Measurements from ENCODE around the gene STARD5. TPM values are rescaled to one million over a fixed set of nuclear protein-coding genes. Genes with fewer than 3 reads are reported as not detected.

Gene STARD5
- total and polyA plus RNA-seq, 2 of the 4 experiments (the other 2 are of a cell fraction) = 5.0 to 22.8 TPM

GRCh38 chr15:81332326-81332725 lies 8.4 kb upstream of the STARD5 start:
- Histone ChIP-seq H4K91ac (ENCODE audit: insufficient read depth, low read depth, low read length) (no peak overlapping the region), H3K9me3 (ENCODE audit: control insufficient read depth, insufficient read depth, low read length) (no peaks in the 10 kb centered on the region), H3K4me1 (ENCODE audit: control insufficient read depth, insufficient read depth, low read length) (peaks cover 8% of the 10 kb centered on the region), H3K18ac (ENCODE audit: low read depth, low read length) (no peak overlapping the region), H3K23ac (ENCODE audit: low read depth, low read length) (no peak overlapping the region), H3K36me3 (ENCODE audit: control insufficient read depth, insufficient read depth, low read length) (no peaks in the 10 kb centered on the region), H2AK5ac (ENCODE audit: low read depth, low read length) (no peak overlapping the region), H4K20me1 (ENCODE audit: insufficient read depth, low read length) (no peaks in the 10 kb centered on the region), H3K79me1 (ENCODE audit: low read depth in 1 of 2, low read length in 2 of 2) (peaks cover 4 to 5% of the 10 kb centered on the region in 2 experiments; a peak in 3 of 4 replicates), H2BK5ac (ENCODE audit: low read depth, low read length, poor library complexity, severe bottlenecking) (no peak overlapping the region), H3K27ac (ENCODE audit: insufficient read depth, low read length) (no peak overlapping the region), H3K56ac (ENCODE audit: extremely low read depth, insufficient read depth, low read length) (no peak overlapping the region), H2BK120ac (ENCODE audit: low read depth, low read length) (no peak overlapping the region), H3K4me2 (ENCODE audit: low read depth, low read length) (no peak overlapping the region), H4K5ac (ENCODE audit: low read depth, low read length) (no peak overlapping the region), H2BK15ac (ENCODE audit: low read depth, low read length) (no peak overlapping the region), H3K9ac (ENCODE audit: low read depth, low read length) (no peak overlapping the region), H3K14ac (replicated peaks; ENCODE audit: low read depth, low read length) (no peak overlapping the region), H3K27me3 (ENCODE audit: control insufficient read depth, insufficient read depth, low read length) (no peaks in the 10 kb centered on the region), H3K9me1 (ENCODE audit: insufficient read depth, low read length) (peaks cover 10% of the 10 kb centered on the region), H3K4ac (ENCODE audit: low read depth, low read length) (no peak overlapping the region), H2AK9ac (replicated peaks; ENCODE audit: low read depth, low read length, poor library complexity) (no peak overlapping the region), H4K8ac (ENCODE audit: low read depth in 2 of 2, low read length in 2 of 2) (no peak overlapping the region), H3K4me3 (ENCODE audit: insufficient read depth, low read depth, low read length) (no peak overlapping the region), H2AFZ (replicated peaks; ENCODE audit: low read length, poor library complexity) (no peak overlapping the region), H2BK20ac (ENCODE audit: low read depth, low read length) (no peak overlapping the region)
- no peak for DNase-seq
- dilution Hi-C loops (cut with HindIII; ENCODE audit: low sequenced_read_pairs, unreplicated experiment) (no loop called here), intact Hi-C loops (cut with micrococcal nuclease) (no loop called here), in situ Hi-C loops (cut with MboI; ENCODE audit: low sequenced_read_pairs) (no loop called here)
- no TSS peak for BruUV-seq (replicated peaks)
- no peak for ATAC-seq (ENCODE audit: low read depth)
- POLR2A ChIA-PET (ENCODE audit: unreplicated experiment) = no interaction called here
- CTCF ChIA-PET = interaction anchor here (1.4 kb wide), 1 partner anchor 69 kb away, joined by 4 read pairs; no protein-coding TSS in a partner anchor
- 94% methylated on average over 6 of the region's 12 CpGs; no CpG with 5 or more reads in 1 of the 2 experiments for WGBS, 2 experiments (ENCODE audit: extremely low coverage in 2 of 2, insufficient read length in 1 of 2)
- no peak for TF ChIP-seq USF2 (IDR thresholded peaks at IDR 0.05; ENCODE audit: low read depth, low read length)
- no peak for TF ChIP-seq ELK1 (IDR thresholded peaks at IDR 0.05; ENCODE audit: borderline replicate concordance, low read depth, low read length)
- TF ChIP-seq, protein P1, sequence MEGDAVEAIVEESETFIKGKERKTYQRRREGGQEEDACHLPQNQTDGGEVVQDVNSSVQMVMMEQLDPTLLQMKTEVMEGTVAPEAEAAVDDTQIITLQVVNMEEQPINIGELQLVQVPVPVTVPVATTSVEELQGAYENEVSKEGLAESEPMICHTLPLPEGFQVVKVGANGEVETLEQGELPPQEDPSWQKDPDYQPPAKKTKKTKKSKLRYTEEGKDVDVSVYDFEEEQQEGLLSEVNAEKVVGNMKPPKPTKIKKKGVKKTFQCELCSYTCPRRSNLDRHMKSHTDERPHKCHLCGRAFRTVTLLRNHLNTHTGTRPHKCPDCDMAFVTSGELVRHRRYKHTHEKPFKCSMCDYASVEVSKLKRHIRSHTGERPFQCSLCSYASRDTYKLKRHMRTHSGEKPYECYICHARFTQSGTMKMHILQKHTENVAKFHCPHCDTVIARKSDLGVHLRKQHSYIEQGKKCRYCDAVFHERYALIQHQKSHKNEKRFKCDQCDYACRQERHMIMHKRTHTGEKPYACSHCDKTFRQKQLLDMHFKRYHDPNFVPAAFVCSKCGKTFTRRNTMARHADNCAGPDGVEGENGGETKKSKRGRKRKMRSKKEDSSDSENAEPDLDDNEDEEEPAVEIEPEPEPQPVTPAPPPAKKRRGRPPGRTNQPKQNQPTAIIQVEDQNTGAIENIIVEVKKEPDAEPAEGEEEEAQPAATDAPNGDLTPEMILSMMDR (conservative IDR thresholded peaks at IDR 0.05; ENCODE audit: low read depth, low read length) = no peak
- TF ChIP-seq CEBPB (IDR thresholded peaks at IDR 0.05; ENCODE audit: low read depth, low read length) = no peak
- no peak for TF ChIP-seq RAD21 (IDR thresholded peaks at IDR 0.05; ENCODE audit: low read length)
- TF ChIP-seq SMC3 (IDR thresholded peaks at IDR 0.05; ENCODE audit: low read depth, low read length) = no peak
- no peak for TF ChIP-seq POLR2A (IDR thresholded peaks at IDR 0.05; ENCODE audit: low read depth, low read length)
- no peak for TF ChIP-seq FOS (IDR thresholded peaks at IDR 0.05; ENCODE audit: low read depth, low read length)
- no peak for TF ChIP-seq RFX5 (IDR thresholded peaks at IDR 0.05; ENCODE audit: low read depth, low read length)
- no peak for TF ChIP-seq BHLHE40 (IDR thresholded peaks at IDR 0.05; ENCODE audit: low read depth, low read length)
- TF ChIP-seq MAZ (IDR thresholded peaks at IDR 0.05; ENCODE audit: borderline replicate concordance, low read depth, low read length) = no peak
- TF ChIP-seq CHD1 (IDR thresholded peaks at IDR 0.05; ENCODE audit: low read depth, low read length) = no peak
- no peak for TF ChIP-seq MXI1 (IDR thresholded peaks at IDR 0.05; ENCODE audit: borderline replicate concordance, low read depth, low read length)

All from IMR-90 (cell line).